RPMI8226 (cell line): ENCODE results near the gene CPNE4.

Experiments used
- DNase-seq: peaks from one replicate; pipeline ENCODE4 v3.0.0-alpha.2; 2015

The CPNE4 gene

GRCh38 chr3:131730581-131730980 lies 304.2 kb downstream of the CPNE4 start:
- DNase-seq: no peak

GRCh38 chr3:131729643-131730017 lies 305.2 kb downstream of the CPNE4 start:
- DNase-seq: no peak

DNA sequence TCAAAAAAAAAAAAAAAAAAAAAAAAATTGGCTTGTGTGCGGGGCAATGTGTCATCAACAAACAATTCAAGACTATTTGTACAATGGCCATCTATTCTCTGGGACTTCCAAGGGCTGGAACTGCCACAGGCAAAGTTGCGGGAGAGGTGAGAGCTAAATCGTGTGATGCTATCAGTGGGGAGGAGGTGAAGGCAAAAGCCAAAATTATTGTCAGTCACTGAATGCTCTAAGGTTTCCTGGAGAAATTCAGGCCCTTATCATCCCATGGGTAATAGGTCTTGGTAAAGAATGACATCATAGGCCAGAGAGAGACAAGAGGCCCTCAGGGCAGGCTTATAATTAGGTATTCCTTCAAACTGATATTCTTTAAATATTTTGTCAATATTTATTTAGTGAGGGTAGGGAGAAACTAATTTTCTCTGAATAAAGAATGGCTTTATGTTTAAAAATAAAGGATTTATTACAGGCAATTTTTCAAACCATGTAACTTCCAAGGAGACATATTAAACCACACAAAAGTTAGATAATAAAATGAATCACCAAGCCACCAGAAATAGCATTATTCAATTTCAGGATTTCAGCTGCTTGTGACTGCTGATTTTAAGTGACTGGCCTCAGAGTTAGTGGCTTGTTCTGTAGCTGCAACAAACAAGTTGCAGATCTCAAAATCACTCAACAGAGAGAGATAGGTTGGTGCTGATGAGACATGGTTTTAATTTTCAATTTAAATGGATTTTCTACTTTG lies 305.7 kb downstream of the CPNE4 start:
- no peak for DNase-seq

DNA sequence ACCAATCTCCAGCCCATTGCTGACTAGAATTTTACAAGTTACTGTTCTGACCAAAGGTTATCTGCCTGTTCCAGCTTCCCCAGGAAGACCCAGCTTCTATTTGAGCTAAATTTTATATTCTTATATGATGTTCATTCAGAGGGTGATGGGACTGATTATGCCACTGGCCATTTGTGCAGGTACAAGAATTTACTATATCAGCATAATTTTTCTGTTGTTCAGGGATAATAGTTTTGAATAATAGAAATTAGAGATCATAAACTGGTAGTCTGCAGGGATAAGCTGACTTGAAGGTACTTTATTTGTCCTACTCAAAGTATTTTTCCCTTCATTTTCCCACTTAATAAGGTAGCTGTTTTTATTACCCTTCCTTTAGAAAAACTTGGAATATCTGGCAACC lies 309.4 kb downstream of the CPNE4 start:
- DNase-seq: no peak

- DNase-seq: peak; percentile 90
These were observed 311.5 kb downstream of the CPNE4 start for GRCh38 chr3:131723343-131723742.

- DNase-seq: no peak
These were observed 317.3 kb downstream of the CPNE4 start for GRCh38 chr3:131717493-131717892.

- DNase-seq: no peak
These were observed 317.9 kb downstream of the CPNE4 start for GRCh38 chr3:131716943-131717342.

DNA sequence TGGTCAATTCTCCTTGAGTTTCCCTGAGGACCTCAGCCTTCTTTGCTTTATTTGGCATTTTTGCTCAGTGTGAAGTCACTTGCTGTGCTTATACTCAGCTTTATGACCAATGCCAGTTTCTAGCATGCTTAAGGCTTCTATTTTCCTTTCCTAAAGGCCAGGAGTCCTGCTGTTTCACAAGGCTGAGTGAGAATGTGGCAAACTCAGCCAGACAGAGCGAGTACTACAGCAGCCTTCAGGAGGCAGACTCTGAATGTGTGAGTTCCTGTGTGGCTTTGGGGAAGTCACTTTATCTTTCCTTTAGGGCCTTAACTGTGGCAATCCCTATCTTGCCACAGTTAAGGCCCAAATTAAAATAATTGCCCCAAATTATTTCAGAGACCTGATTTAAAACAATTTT lies 318.8 kb downstream of the CPNE4 start:
- DNase-seq: peak; percentile 20

DNA sequence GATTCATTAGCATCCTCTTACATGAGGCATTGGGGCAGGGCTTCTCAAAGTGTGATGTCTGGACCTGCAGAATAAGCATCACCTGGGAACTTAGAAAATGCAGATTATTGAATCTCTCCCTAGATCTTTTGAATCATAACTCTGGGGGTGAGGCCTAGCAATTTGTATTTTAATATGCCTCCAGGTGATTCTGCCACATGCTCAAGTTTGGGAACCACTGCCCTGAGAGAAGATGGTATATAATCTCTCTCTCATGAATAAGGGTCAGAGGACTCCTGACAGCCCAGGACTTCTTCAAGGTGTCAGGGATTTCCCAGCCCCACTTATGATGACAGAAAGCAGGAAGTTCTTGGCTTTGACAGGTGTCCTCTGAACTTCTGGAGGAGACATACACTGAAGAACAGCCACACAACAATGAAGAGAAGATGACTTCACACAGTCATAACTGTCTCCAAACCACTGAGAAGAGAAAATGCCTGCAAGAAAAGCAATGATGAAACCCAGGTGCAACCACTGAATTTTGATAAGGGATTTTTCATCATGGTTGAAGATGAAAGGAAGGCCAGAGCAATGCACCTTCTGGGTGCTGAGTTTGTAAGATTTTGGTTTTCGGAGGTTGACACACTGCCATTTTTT lies 320.1 kb downstream of the CPNE4 start:
- DNase-seq: peak; percentile 72

DNA sequence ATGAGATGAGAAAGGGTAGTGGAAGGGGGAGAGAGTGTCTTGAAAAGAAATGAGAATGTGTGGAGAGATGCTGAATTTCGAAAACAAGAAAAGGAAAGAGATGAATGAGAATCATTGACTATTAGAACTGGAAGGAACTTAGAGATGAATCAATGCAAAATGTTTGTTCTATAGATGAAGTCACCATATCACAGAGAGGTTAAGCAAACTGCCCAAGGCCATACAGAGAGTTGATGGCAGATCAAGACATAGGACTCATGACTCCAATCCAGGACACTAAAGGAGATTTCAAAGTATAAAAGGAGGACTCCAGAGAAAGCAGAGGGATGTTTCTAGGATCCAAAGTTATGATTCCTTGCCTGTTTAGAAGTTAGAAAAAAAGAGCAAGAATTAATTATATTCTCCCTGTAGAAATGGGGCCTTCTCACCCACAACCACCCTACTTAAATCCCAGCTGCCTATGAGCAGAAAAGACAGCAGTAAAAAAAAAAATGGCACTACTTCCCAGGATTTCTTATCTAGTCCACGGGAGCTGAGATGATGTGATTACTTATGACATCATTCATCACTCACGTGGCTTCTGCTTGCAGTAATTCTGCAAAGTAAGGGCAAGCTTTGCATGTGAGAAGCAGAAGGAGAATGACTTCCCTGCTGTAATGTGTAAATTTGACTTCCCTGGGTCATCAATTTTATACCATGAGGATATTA lies 321.2 kb downstream of the CPNE4 start:
- DNase-seq: no peak

- DNase-seq: no peak
These were observed 322.2 kb downstream of the CPNE4 start for GRCh38 chr3:131712662-131713061.

DNA sequence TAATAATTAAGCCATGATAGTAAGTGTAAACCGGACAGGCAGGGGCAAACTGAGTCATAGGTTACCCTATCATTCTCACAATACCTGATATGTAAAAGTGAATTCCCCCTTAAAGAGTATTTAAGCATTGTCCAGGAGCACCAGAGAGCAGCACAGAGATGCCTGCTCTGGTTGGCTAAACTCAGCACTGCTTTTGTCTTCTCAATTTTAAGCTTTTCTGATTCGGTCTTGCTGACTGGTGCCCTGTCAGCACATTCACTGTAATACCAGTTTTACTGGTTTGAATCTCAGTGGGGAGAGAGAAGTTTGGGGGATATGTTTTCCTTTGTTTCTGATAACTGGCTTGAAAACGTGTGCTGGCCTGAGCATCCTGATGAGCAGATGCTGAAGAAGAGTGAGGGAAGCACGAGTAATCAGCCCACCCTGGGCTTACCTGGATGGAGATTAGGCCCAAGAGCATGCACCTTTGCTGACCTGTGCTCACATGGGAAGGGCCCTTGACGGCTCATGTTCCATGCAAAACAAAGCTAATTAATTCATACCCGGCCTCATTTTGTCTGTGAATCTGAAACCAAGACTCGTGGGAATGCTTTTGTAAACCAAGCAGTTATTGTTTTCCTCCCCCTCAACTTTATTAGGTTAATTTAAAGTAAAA lies 323.6 kb downstream of the CPNE4 start:
- DNase-seq: peak; percentile 31

GRCh38 chr3:131708241-131708640 lies 326.6 kb downstream of the CPNE4 start:
- no peak for DNase-seq

- DNase-seq: peak; percentile 75
These were observed 329.2 kb downstream of the CPNE4 start for GRCh38 chr3:131705558-131706051.

GRCh38 chr3:131705099-131705498 lies 329.7 kb downstream of the CPNE4 start:
- no peak for DNase-seq

GRCh38 chr3:131704098-131704497 lies 330.7 kb downstream of the CPNE4 start:
- no peak for DNase-seq

GRCh38 chr3:131702146-131702545 lies 332.7 kb downstream of the CPNE4 start:
- DNase-seq: no peak

DNA sequence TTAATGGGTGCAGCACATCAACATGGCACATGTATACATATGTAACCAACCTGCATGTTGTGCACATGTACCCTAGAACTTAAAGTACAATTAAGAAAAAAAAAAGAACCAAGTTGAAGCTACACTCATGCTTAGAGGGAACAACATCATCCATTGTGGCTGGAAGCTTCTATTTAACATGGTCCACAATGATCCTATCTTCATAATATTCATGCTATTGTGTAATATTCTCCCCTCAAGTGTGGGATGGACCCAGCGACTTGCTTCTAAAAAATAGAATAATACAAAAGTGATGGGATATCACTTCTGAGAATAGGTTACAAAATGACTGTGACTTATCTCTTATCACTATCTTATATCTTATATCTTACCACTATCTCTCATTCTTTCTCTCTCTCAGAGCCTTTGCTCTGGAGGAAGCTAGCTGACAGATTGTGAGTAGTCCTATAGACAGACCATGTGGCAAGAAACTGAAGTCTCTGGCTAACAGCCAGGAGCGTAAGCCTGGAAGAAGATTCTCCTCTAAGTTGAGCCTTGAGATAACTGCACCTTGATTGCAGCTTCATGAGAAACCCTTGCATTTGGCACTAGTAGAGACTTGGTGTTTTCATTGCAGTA lies 333.6 kb downstream of the CPNE4 start:
- DNase-seq: peak; percentile 78

GRCh38 chr3:131699001-131699400 lies 335.8 kb downstream of the CPNE4 start:
- no peak for DNase-seq

- no peak for DNase-seq
These were observed 340.4 kb downstream of the CPNE4 start for GRCh38 chr3:131694376-131694775.

GRCh38 chr3:131692356-131692755 lies 342.5 kb downstream of the CPNE4 start:
- DNase-seq: no peak

DNA sequence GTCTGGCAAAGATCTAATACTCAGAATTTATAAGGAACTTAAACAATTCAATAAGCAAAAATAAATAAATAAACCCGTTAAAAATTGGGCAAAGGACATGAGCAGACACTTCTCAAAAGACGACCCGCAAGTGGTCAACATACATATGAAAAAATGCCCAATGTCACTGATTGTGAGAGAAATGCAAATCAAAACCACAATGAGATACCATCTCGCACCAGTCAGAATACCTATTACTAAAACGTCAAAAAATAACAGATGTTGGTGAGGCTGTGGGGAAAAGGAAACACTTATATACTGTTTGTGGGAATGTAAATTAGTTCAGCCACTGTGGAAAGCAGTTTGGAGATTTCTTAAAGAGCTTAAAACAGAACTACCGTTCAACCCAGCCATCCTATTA lies 344.0 kb downstream of the CPNE4 start:
- DNase-seq: no peak

DNA sequence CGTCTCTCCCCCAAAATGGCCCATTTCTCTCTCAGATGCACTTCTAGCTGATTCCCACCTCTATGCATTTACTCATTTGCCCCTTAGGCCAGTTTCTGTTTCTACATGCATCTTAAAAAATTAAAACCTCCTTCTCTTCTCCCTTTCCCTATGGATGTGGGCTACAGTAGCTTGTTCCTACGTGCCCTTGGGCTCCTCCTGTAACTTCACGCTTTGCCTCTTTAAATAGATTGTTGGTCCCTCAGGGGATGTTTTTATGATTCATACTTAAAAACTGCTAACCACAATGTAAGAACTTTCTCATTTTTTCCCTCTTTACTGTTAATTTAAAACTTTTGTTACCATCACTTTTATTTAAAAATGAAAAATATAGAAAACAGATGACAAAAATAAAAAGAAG lies 346.4 kb downstream of the CPNE4 start:
- DNase-seq: no peak
